OCI-M2 (cell line): ENCODE measurements around the gene ZNF335.
A peak's percentile ranks its signal among the peaks of the same experiment; 100 is the strongest.
"Not testable (repeated sequence)": the region's sequence is repeated elsewhere in the genome, so short reads cannot be mapped to it uniquely, and the experiment has no call there.

ENCODE experiments used
- DNase-seq: peaks from one replicate; lab custom pipeline; 2025; ENCODE audit not compliant: unreplicated experiment; lab: John Stamatoyannopoulos, UW

ZNF335 gene

GRCh38 chr20:45935416-45936046 is 36.5 kb downstream of the ZNF335 start:
- DNase-seq: no peak

- peak; percentile 96 for DNase-seq
Measured at GRCh38 chr20:45934586-45935415, 37.2 kb downstream of the ZNF335 start, which contains the start of gene PCIF1. PCIF1 (plus strand) TSS chr20:45934683; CDS start chr20:45939000, 4,317 bp downstream.

- no peak for DNase-seq
Measured at GRCh38 chr20:45934046-45934585, 37.9 kb downstream of the ZNF335 start.

GRCh38 chr20:45933266-45934045 is 38.5 kb downstream of the ZNF335 start:
- DNase-seq: peak; percentile 47

GRCh38 chr20:45931680-45932079 is 40.3 kb downstream of the ZNF335 start:
- DNase-seq: not testable (repeated sequence)

GRCh38 chr20:45927071-45927878 is 44.7 kb downstream of the ZNF335 start:
- no peak for DNase-seq

- DNase-seq: no peak
Measured at GRCh38 chr20:45926731-45927070, 45.3 kb downstream of the ZNF335 start.

- no peak for DNase-seq
Measured at GRCh38 chr20:45925821-45926506, 46.0 kb downstream of the ZNF335 start.

GRCh38 chr20:45924391-45925261 is 47.4 kb downstream of the ZNF335 start:
- DNase-seq: no peak

- no peak for DNase-seq
Measured at GRCh38 chr20:45921337-45922189, 50.4 kb downstream of the ZNF335 start.

- DNase-seq: no peak
Measured at GRCh38 chr20:45920462-45921336, 51.3 kb downstream of the ZNF335 start.

- no peak for DNase-seq
Measured at GRCh38 chr20:45919542-45920399, 52.2 kb downstream of the ZNF335 start.

GRCh38 chr20:45918779-45919537 is 53.0 kb downstream of the ZNF335 start:
- no peak for DNase-seq

GRCh38 chr20:45918182-45918737 is 53.7 kb downstream of the ZNF335 start:
- no peak for DNase-seq

- no peak for DNase-seq
Measured at GRCh38 chr20:45917790-45918141, 54.2 kb downstream of the ZNF335 start.
